Panc1 (cell line): Measurements from ENCODE around the gene PPP2R1B. TPM values are rescaled to one million over a fixed set of nuclear protein-coding genes. Genes with fewer than 3 reads are reported as not detected.

ENCODE experiments used
- ATAC-seq: fragments of 200-7000 bp; cut with Tn5 transposase; 2 replicates; pipeline ENCODE4 v1.9.1; 2020; ENCODE audit warnings: mild to moderate bottlenecking, moderate library complexity
- BruUV-seq: library from RNA; stranded (reverse); fragments of 400-500 nt; replicated peaks from 2 replicates; lab custom pipeline; 2021; lab: Mats Ljungman, UMichigan
- CTCF ChIA-PET: fragments of 300-600 bp; sonication (Branson Sonifier 250); formaldehyde crosslinking; loops from one replicate; lab custom pipeline; 2022; ENCODE audit warnings: antibody characterized with exemption; lab: Charles Lee
- POLR2A ChIA-PET: fragments of 300-600 bp; sonication (Branson Sonifier 250); formaldehyde crosslinking; loops from one replicate; lab custom pipeline; 2022; ENCODE audit warnings: antibody characterized with exemption; lab: Charles Lee
- DNase-seq: peaks from one replicate; pipeline ENCODE4 v3.0.0-alpha.2; 2010; ENCODE audit warnings: low read depth, low spot score
- H3K27ac ChIP-seq: 2 replicates; pipeline ENCODE4 v1.5.1; 2011; ENCODE audit warnings: mild to moderate bottlenecking, low read length, inconsistent platforms
- H3K27me3 ChIP-seq: fragments of 200-500 bp; sonication (Bioruptor generic); 2 replicates; pipeline ENCODE4 v1.6.0; 2014; ENCODE audit warnings: low read length, inconsistent platforms; ENCODE audit not compliant: control insufficient read depth, insufficient read depth
- H3K36me3 ChIP-seq: fragments of 200-500 bp; sonication (Bioruptor generic); 2 replicates; pipeline ENCODE4 v1.5.1; 2014; ENCODE audit warnings: inconsistent platforms, mild to moderate bottlenecking, low read length, moderate library complexity; ENCODE audit not compliant: control insufficient read depth, insufficient read depth
- H3K4me1 ChIP-seq: 2 replicates; pipeline ENCODE4 v1.5.1; 2011; ENCODE audit warnings: inconsistent platforms, mild to moderate bottlenecking, low read length, moderate library complexity; ENCODE audit not compliant: control insufficient read depth, insufficient read depth
- H3K4me3 ChIP-seq, 2 experiments: 2 replicates each; pipeline ENCODE4 v1.5.1; 2011 to 2012; ENCODE audit warnings: low read depth in 2 of 2, low read length in 2 of 2, mild to moderate bottlenecking in 2 of 2, inconsistent platforms in 1 of 2, moderate library complexity in 1 of 2
- H3K9me3 ChIP-seq: fragments of 200-500 bp; sonication (Bioruptor generic); 2 replicates; pipeline ENCODE4 v1.5.1; 2014; ENCODE audit warnings: low read depth, mild to moderate bottlenecking, inconsistent platforms, low read length, moderate library complexity; ENCODE audit not compliant: control insufficient read depth, insufficient read depth
- POLR2AphosphoS5 ChIP-seq: IDR thresholded peaks from 2 replicates; pipeline ENCODE4 v1.6.1; 2012; ENCODE audit warnings: mild to moderate bottlenecking, low read depth, low read length, moderate library complexity
- SIN3A ChIP-seq: IDR thresholded peaks from 2 replicates; pipeline ENCODE4 v1.6.1; 2012; ENCODE audit warnings: low read depth, mild to moderate bottlenecking, low read length, moderate library complexity, borderline replicate concordance; ENCODE audit not compliant: insufficient read depth
- TCF7L2 ChIP-seq: IDR thresholded peaks from 2 replicates; pipeline ENCODE4 v1.6.1; 2011; ENCODE audit warnings: mild to moderate bottlenecking, low read depth, low read length, inconsistent platforms
- in situ Hi-C: cut with HindIII; loops from 2 replicates; pipeline ENCODE4 v1.10.0; 2016; ENCODE audit warnings: low sequenced_read_pairs, low pct_unique_long_range_greater_than_20kb
- intact Hi-C: fragments of 100-400 bp; cut with micrococcal nuclease; formaldehyde crosslinking; loops from one replicate; pipeline ENCODE4 v1.10.0; 2022; ENCODE audit not compliant: unreplicated experiment
- total RNA-seq: library from RNA; stranded (reverse); gene quantifications from one replicate; pipeline ENCODE4 v1.2.1, GENCODE V29; 2021; ENCODE audit not compliant: unreplicated experiment
- TF ChIP-seq, protein P1 (sequence below), 2 experiments: IDR thresholded peaks; 2 replicates each; pipeline ENCODE4 v1.6.1; 2011 to 2012; ENCODE audit warnings: low read depth in 2 of 2, control low read depth in 1 of 2, low read length in 1 of 2, mild to moderate bottlenecking in 1 of 2, moderate library complexity in 1 of 2; ENCODE audit not compliant: insufficient read depth in 1 of 2
- TF ChIP-seq, protein P2 (sequence below): fragments of 450-650 bp; IDR thresholded peaks from 2 replicates; pipeline ENCODE4 v1.5.1; 2017; ENCODE audit warnings: mild to moderate bottlenecking

The PPP2R1B gene
- total RNA-seq, 1 experiment from 2014 or later = 57.7 TPM

DNA sequence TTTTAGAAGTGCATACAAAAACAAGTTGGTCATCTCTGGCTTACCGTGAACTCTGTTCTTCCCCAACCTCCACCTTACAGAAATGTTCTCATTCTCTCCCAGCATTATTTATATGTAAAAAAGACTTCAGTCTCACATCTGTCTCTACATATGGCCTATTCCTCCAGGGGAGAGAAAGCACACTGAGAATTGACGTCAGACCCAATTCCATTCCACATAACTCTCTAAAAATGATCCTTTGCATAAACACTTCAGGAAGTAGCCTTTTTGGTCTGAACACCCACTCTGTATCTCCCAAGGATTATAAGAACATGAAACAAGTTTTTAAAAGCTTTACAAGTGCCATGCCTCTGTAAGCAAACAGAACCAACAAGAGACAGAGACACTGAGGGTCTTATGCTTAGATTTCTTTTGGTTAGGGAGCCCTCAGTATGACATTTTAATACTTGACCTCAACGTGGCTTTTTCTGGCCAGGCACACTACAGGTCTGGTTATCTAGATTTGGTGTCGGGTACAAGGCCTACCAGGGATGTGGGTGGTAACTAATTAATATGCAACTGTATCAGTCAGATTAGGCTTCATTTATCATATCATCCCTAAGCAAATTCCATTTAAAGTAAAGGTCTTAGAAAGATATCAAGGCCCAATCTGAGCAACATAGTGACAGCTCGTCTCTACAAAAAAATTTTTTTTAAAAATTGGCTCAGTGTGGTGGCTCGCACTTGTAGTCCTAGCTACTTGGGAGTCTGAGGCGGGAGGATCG, 48.5 kb upstream of the PPP2R1B start:
- intact Hi-C loops = no loop called here
- H3K4me3 ChIP-seq = no peak overlapping the region
- TF ChIP-seq SIN3A = no peak
- TF ChIP-seq, protein P1, sequence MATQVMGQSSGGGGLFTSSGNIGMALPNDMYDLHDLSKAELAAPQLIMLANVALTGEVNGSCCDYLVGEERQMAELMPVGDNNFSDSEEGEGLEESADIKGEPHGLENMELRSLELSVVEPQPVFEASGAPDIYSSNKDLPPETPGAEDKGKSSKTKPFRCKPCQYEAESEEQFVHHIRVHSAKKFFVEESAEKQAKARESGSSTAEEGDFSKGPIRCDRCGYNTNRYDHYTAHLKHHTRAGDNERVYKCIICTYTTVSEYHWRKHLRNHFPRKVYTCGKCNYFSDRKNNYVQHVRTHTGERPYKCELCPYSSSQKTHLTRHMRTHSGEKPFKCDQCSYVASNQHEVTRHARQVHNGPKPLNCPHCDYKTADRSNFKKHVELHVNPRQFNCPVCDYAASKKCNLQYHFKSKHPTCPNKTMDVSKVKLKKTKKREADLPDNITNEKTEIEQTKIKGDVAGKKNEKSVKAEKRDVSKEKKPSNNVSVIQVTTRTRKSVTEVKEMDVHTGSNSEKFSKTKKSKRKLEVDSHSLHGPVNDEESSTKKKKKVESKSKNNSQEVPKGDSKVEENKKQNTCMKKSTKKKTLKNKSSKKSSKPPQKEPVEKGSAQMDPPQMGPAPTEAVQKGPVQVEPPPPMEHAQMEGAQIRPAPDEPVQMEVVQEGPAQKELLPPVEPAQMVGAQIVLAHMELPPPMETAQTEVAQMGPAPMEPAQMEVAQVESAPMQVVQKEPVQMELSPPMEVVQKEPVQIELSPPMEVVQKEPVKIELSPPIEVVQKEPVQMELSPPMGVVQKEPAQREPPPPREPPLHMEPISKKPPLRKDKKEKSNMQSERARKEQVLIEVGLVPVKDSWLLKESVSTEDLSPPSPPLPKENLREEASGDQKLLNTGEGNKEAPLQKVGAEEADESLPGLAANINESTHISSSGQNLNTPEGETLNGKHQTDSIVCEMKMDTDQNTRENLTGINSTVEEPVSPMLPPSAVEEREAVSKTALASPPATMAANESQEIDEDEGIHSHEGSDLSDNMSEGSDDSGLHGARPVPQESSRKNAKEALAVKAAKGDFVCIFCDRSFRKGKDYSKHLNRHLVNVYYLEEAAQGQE (IDR thresholded peaks at IDR 0.05; ENCODE audit: insufficient read depth in 1 of 2, low read depth in 2 of 2, low read length in 1 of 2) = no peak
- TF ChIP-seq TCF7L2 = no peak
- TF ChIP-seq, protein P2, sequence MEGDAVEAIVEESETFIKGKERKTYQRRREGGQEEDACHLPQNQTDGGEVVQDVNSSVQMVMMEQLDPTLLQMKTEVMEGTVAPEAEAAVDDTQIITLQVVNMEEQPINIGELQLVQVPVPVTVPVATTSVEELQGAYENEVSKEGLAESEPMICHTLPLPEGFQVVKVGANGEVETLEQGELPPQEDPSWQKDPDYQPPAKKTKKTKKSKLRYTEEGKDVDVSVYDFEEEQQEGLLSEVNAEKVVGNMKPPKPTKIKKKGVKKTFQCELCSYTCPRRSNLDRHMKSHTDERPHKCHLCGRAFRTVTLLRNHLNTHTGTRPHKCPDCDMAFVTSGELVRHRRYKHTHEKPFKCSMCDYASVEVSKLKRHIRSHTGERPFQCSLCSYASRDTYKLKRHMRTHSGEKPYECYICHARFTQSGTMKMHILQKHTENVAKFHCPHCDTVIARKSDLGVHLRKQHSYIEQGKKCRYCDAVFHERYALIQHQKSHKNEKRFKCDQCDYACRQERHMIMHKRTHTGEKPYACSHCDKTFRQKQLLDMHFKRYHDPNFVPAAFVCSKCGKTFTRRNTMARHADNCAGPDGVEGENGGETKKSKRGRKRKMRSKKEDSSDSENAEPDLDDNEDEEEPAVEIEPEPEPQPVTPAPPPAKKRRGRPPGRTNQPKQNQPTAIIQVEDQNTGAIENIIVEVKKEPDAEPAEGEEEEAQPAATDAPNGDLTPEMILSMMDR = no peak
- TF ChIP-seq POLR2AphosphoS5 = no peak
- H3K27me3 ChIP-seq = no peaks in the 10 kb centered on the region
- no TSS peak for BruUV-seq
- H3K27ac ChIP-seq = no peak overlapping the region
- CTCF ChIA-PET = no interaction called here
- no peaks in the 10 kb centered on the region for H3K36me3 ChIP-seq
- ATAC-seq = no peak
- no peaks in the 10 kb centered on the region for H3K9me3 ChIP-seq
- no peak for DNase-seq
- in situ Hi-C loops = no loop called here
- H3K4me1 ChIP-seq = no peaks in the 10 kb centered on the region
- POLR2A ChIA-PET = no interaction called here

DNA sequence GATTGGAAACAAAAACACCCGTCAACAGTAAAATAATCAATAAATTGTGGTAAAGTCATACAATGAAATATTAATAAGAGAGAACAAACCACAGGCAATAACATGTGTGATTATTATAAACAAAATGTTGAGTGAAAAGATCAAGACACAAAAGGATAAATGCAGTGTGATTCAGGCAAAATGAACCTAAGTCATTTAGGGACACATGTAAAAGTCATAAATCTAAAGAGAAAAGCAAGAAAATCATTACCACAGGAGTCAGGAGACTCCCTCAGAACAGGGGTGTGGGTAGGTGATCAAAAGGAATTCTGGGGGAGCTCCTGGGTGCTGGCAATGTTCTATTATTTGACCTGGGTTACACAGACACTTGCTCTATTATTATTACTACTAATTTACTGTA, 47.9 kb upstream of the PPP2R1B start:
- no peaks in the 10 kb centered on the region for H3K27me3 ChIP-seq
- in situ Hi-C loops = no loop called here
- no peak overlapping the region for H3K27ac ChIP-seq

GRCh38 chr11:111812211-111812610, 46.0 kb upstream of the PPP2R1B start:
- intact Hi-C loops (no loop called here), in situ Hi-C loops (no loop called here)
- ChIA-PET CTCF (no interaction called here), POLR2A (no interaction called here)
- no TSS peak for BruUV-seq
- no peak for ATAC-seq
- TF ChIP-seq, protein P1 (IDR thresholded peaks at IDR 0.05; ENCODE audit: insufficient read depth in 1 of 2, low read depth in 2 of 2, low read length in 1 of 2) = no peak
- TF ChIP-seq TCF7L2 = no peak
- TF ChIP-seq, protein P2 = no peak
- no peak for TF ChIP-seq SIN3A
- TF ChIP-seq POLR2AphosphoS5 = no peak
- no peak overlapping the region for H3K27ac ChIP-seq
- DNase-seq = no peak
- H3K36me3 ChIP-seq = no peaks in the 10 kb centered on the region
- H3K9me3 ChIP-seq = no peaks in the 10 kb centered on the region
- no peaks in the 10 kb centered on the region for H3K27me3 ChIP-seq
- H3K4me3 ChIP-seq = no peak overlapping the region
- H3K4me1 ChIP-seq = no peaks in the 10 kb centered on the region

More for the DNA sequence above, 47.9 kb upstream of the PPP2R1B start:
- Histone ChIP-seq H3K9me3 (no peaks in the 10 kb centered on the region), H3K4me1 (no peaks in the 10 kb centered on the region), H3K36me3 (no peaks in the 10 kb centered on the region), H3K4me3 (no peak overlapping the region)
- no TSS peak for BruUV-seq
- intact Hi-C loops = no loop called here
- ATAC-seq (no peak), DNase-seq (no peak)
- ChIA-PET POLR2A (no interaction called here), CTCF (no interaction called here)
- no peak for TF ChIP-seq SIN3A
